WTC11 (cell line): ENCODE results near the gene MAEA. TPM values are rescaled to one million over a fixed set of nuclear protein-coding genes. Genes with fewer than 3 reads are reported as not detected.

Source experiments
- ATAC-seq: fragments of 200-7000 bp; cut with Tn5 transposase; 2 replicates; pipeline ENCODE4 v1.10.0; 2021; ENCODE audit warnings: mild to moderate bottlenecking, moderate library complexity
- CTCF ChIA-PET: fragments of 300-600 bp; sonication (Branson Sonifier 250); formaldehyde crosslinking; loops from one replicate; lab custom pipeline; 2021; ENCODE audit warnings: antibody characterized with exemption; lab: Charles Lee
- POLR2A ChIA-PET: fragments of 350-600 bp; sonication (Branson Sonifier 250); formaldehyde crosslinking; loops from one replicate; lab custom pipeline; 2021; ENCODE audit warnings: antibody characterized with exemption; lab: Charles Lee
- DNase-seq: peaks from one replicate; pipeline ENCODE4 v3.0.0; 2021; ENCODE audit warnings: low spot score
- H3K27ac Mint-ChIP-seq: 2 replicates; pipeline ENCODE4 v1.8.0; 2021; ENCODE audit warnings: mixed read lengths
- H3K27me3 Mint-ChIP-seq: 2 replicates; pipeline ENCODE4 v1.8.0; 2021; ENCODE audit warnings: low read depth, mild to moderate bottlenecking, moderate library complexity, mixed read lengths
- H3K36me3 Mint-ChIP-seq: 2 replicates; pipeline ENCODE4 v1.8.0; 2021; ENCODE audit warnings: mixed read lengths
- H3K4me1 Mint-ChIP-seq: 2 replicates; pipeline ENCODE4 v1.8.0; 2022; ENCODE audit warnings: mixed read lengths
- H3K4me3 Mint-ChIP-seq: 2 replicates; pipeline ENCODE4 v1.8.0; 2021; ENCODE audit warnings: mild to moderate bottlenecking, moderate library complexity, mixed read lengths
- H3K9me3 Mint-ChIP-seq: 2 replicates; pipeline ENCODE4 v1.8.0; 2021; ENCODE audit warnings: mixed read lengths
- ATF1 ChIP-seq: sonication (generic); formaldehyde crosslinking; IDR thresholded peaks from 2 replicates; pipeline ENCODE4 v1.8.1; 2023; ENCODE audit warnings: mild to moderate bottlenecking, moderate library complexity, missing genetic modification reagents
- ETV6 ChIP-seq: sonication (generic); formaldehyde crosslinking; IDR thresholded peaks from 2 replicates; pipeline ENCODE4 v1.8.1; 2022; ENCODE audit warnings: mild to moderate bottlenecking, missing genetic modification reagents
- FOXK1 ChIP-seq: sonication (generic); formaldehyde crosslinking; IDR thresholded peaks from 2 replicates; pipeline ENCODE4 v1.8.0; 2022; ENCODE audit warnings: mild to moderate bottlenecking, moderate library complexity, missing genetic modification reagents
- FOXP1 ChIP-seq: sonication (generic); formaldehyde crosslinking; IDR thresholded peaks from 2 replicates; pipeline ENCODE4 v1.8.0; 2022; ENCODE audit warnings: missing genetic modification reagents, mild to moderate bottlenecking, moderate library complexity, borderline replicate concordance
- RELA ChIP-seq: sonication (generic); formaldehyde crosslinking; IDR thresholded peaks from 2 replicates; pipeline ENCODE4 v1.8.1; 2022; ENCODE audit warnings: missing genetic modification reagents, mild to moderate bottlenecking, borderline replicate concordance
- RORB ChIP-seq: fragments of 250-450 bp; sonication (Bioruptor Pico); IDR thresholded peaks from 2 replicates; pipeline ENCODE4 v1.9.0; 2021; ENCODE audit warnings: mild to moderate bottlenecking
- SP1 ChIP-seq: sonication (generic); formaldehyde crosslinking; conservative IDR thresholded peaks from 2 replicates; pipeline ENCODE4 v1.8.1; 2022; ENCODE audit warnings: missing genetic modification reagents
- TEAD1 ChIP-seq: sonication (generic); formaldehyde crosslinking; IDR thresholded peaks from 2 replicates; pipeline ENCODE4 v1.8.0; 2022; ENCODE audit warnings: mild to moderate bottlenecking, missing genetic modification reagents
- ZNF219 ChIP-seq: sonication (generic); formaldehyde crosslinking; IDR thresholded peaks from 2 replicates; pipeline ENCODE4 v1.8.0; 2023; ENCODE audit warnings: missing genetic modification reagents, mild to moderate bottlenecking, borderline replicate concordance
- total RNA-seq: library from RNA; stranded (reverse); gene quantifications from 3 replicates; pipeline ENCODE4 v1.2.3, GENCODE V29; 2021
- TF ChIP-seq, protein P1 (sequence below): sonication (generic); formaldehyde crosslinking; IDR thresholded peaks from 2 replicates; pipeline ENCODE4 v1.8.1; 2023; ENCODE audit warnings: mild to moderate bottlenecking, moderate library complexity, missing genetic modification reagents
- TF ChIP-seq, protein P2 (sequence below): sonication (generic); formaldehyde crosslinking; IDR thresholded peaks from 2 replicates; pipeline ENCODE4 v1.8.0; 2022; ENCODE audit warnings: mild to moderate bottlenecking, missing genetic modification reagents
- TF ChIP-seq, protein P3 (sequence below): fragments of 250-450 bp; sonication (Bioruptor Pico); IDR thresholded peaks from 2 replicates; pipeline ENCODE4 v1.9.0; 2021; ENCODE audit warnings: moderate library complexity, mild to moderate bottlenecking, inconsistent platforms, borderline replicate concordance
- TF ChIP-seq, protein P4 (sequence below): sonication (generic); formaldehyde crosslinking; IDR thresholded peaks from 2 replicates; pipeline ENCODE4 v1.8.0; 2022; ENCODE audit warnings: mild to moderate bottlenecking, missing genetic modification reagents
- TF ChIP-seq, protein P5 (sequence below): sonication (generic); formaldehyde crosslinking; conservative IDR thresholded peaks from 2 replicates; pipeline ENCODE4 v1.8.1; 2023; ENCODE audit warnings: mild to moderate bottlenecking, low read depth, missing genetic modification reagents, moderate library complexity
- TF ChIP-seq, protein P6 (sequence below): fragments of 250-450 bp; sonication (Bioruptor Pico); IDR thresholded peaks from 2 replicates; pipeline ENCODE4 v1.9.0; 2021; ENCODE audit warnings: mild to moderate bottlenecking

The MAEA gene
- total RNA-seq, 1 experiment from 2014 or later = 86.9 TPM

DNA sequence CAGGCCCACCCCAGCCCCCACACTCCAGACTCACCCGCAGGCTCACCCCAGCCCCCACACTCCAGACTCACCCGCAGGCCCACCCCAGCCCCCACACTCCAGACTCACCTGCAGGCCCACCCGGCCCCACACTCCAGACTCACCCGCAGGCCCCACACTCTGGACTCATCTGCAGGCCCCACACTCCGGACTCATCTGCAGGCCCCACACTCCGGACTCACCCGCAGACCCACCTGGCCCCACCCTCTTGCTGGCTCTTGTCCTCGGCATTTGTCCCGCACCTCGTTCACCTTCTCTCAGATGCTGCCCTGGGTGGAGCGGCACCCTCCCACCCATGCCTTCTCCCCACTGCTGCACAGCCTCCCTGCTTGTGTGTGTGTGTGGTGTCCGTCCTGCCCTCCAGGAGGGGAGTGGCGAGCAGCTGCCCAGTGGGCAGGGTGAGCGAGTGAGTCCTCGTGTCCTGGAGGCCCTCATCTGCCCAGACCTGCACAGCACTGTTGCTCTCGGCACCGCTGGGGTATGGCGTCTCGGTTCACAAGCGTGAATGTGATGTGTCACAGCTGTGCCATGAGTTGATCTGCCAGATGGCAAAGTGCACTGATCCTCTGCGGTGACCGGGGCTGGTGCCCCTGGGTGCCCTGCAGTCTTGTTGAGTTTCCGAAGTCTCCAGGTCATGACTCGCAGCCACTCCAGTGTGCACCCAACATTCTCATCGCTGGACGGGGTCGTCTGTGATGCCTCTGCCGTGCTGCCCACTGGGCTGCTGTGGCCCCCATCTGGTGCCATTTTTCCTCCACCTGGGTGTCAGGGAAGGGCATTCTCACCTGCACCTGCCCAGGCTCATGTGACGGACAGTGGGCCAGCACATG lies 27.7 kb downstream of the MAEA start:
- no peaks in the 10 kb centered on the region for H3K4me1 Mint-ChIP-seq
- no peak for DNase-seq
- ChIA-PET CTCF (interaction anchor here (0.6 to 1.6 kb wide), 6 partner anchors 8 to 47 kb away, joined by 3 to 22 read pairs (median 6); partner anchors contain the start of gene UVSSA), POLR2A (no interaction called here)
- H3K36me3 Mint-ChIP-seq = peaks cover 59% of the 10 kb centered on the region
- no peak for TF ChIP-seq ATF1 (CRISPR knock-in tag)
- TF ChIP-seq, protein P1, sequence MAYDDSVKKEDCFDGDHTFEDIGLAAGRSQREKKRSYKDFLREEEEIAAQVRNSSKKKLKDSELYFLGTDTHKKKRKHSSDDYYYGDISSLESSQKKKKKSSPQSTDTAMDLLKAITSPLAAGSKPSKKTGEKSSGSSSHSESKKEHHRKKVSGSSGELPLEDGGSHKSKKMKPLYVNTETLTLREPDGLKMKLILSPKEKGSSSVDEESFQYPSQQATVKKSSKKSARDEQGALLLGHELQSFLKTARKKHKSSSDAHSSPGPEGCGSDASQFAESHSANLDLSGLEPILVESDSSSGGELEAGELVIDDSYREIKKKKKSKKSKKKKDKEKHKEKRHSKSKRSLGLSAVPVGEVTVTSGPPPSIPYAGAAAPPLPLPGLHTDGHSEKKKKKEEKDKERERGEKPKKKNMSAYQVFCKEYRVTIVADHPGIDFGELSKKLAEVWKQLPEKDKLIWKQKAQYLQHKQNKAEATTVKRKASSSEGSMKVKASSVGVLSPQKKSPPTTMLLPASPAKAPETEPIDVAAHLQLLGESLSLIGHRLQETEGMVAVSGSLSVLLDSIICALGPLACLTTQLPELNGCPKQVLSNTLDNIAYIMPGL (CRISPR knock-in tag) = no peak
- no peaks in the 10 kb centered on the region for H3K27me3 Mint-ChIP-seq
- H3K4me3 Mint-ChIP-seq = no peak overlapping the region
- ATAC-seq = no peak
- peaks cover 3% of the 10 kb centered on the region; the same call in 1 of the 2 replicates for H3K9me3 Mint-ChIP-seq
- H3K27ac Mint-ChIP-seq = no peak overlapping the region

DNA sequence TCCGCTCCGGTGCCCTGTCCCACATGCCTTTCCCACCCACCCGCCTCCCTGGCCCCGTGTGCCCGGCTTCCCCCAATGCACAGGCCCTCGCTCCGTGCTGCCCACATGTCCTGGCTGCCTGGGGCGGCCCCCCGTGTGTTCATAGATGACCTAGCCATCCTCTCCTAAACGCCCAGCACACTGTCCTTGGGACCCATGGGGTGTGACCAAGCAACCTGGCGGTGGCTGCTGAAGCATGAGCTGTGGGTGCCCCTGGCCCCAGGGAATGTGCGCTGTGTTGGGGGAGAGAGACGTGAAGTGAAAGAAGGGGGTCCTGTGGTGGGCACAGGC lies 28.3 kb downstream of the MAEA start:
- Mint-ChIP-seq H3K27ac (no peak overlapping the region), H3K9me3 (peaks cover 3% of the 10 kb centered on the region; the same call in 1 of the 2 replicates), H3K4me1 (no peaks in the 10 kb centered on the region), H3K4me3 (no peak overlapping the region)
- no peak for DNase-seq
- ChIA-PET POLR2A (no interaction called here), CTCF (interaction anchor here (0.6 to 1.6 kb wide), 16 partner anchors 9 to 311 kb away, joined by 3 to 22 read pairs (median 4); partner anchors contain the start of genes MAEA and UVSSA)
- TF ChIP-seq FOXK1 (CRISPR knock-in tag) (no peak), ATF1 (CRISPR knock-in tag) (no peak), TEAD1 (CRISPR knock-in tag) (no peak), FOXP1 (no peak), RELA (CRISPR knock-in tag) (no peak), RORB (no peak), ETV6 (CRISPR knock-in tag) (no peak), ZNF219 (CRISPR knock-in tag) (no peak), SP1 (no peak)
- TF ChIP-seq, protein P2, sequence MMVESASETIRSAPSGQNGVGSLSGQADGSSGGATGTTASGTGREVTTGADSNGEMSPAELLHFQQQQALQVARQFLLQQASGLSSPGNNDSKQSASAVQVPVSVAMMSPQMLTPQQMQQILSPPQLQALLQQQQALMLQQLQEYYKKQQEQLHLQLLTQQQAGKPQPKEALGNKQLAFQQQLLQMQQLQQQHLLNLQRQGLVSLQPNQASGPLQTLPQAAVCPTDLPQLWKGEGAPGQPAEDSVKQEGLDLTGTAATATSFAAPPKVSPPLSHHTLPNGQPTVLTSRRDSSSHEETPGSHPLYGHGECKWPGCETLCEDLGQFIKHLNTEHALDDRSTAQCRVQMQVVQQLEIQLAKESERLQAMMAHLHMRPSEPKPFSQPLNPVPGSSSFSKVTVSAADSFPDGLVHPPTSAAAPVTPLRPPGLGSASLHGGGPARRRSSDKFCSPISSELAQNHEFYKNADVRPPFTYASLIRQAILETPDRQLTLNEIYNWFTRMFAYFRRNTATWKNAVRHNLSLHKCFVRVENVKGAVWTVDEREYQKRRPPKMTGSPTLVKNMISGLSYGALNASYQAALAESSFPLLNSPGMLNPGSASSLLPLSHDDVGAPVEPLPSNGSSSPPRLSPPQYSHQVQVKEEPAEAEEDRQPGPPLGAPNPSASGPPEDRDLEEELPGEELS (CRISPR knock-in tag) = no peak
- TF ChIP-seq, protein P3, sequence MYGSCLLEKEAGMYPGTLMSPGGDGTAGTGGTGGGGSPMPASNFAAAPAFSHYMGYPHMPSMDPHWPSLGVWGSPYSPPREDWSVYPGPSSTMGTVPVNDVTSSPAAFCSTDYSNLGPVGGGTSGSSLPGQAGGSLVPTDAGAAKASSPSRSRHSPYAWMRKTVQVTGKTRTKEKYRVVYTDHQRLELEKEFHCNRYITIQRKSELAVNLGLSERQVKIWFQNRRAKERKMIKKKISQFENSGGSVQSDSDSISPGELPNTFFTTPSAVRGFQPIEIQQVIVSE = no peak
- TF ChIP-seq, protein P4, sequence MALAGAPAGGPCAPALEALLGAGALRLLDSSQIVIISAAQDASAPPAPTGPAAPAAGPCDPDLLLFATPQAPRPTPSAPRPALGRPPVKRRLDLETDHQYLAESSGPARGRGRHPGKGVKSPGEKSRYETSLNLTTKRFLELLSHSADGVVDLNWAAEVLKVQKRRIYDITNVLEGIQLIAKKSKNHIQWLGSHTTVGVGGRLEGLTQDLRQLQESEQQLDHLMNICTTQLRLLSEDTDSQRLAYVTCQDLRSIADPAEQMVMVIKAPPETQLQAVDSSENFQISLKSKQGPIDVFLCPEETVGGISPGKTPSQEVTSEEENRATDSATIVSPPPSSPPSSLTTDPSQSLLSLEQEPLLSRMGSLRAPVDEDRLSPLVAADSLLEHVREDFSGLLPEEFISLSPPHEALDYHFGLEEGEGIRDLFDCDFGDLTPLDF (CRISPR knock-in tag) = no peak
- TF ChIP-seq, protein P5, sequence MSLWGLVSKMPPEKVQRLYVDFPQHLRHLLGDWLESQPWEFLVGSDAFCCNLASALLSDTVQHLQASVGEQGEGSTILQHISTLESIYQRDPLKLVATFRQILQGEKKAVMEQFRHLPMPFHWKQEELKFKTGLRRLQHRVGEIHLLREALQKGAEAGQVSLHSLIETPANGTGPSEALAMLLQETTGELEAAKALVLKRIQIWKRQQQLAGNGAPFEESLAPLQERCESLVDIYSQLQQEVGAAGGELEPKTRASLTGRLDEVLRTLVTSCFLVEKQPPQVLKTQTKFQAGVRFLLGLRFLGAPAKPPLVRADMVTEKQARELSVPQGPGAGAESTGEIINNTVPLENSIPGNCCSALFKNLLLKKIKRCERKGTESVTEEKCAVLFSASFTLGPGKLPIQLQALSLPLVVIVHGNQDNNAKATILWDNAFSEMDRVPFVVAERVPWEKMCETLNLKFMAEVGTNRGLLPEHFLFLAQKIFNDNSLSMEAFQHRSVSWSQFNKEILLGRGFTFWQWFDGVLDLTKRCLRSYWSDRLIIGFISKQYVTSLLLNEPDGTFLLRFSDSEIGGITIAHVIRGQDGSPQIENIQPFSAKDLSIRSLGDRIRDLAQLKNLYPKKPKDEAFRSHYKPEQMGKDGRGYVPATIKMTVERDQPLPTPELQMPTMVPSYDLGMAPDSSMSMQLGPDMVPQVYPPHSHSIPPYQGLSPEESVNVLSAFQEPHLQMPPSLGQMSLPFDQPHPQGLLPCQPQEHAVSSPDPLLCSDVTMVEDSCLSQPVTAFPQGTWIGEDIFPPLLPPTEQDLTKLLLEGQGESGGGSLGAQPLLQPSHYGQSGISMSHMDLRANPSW (CRISPR knock-in tag) = no peak
- TF ChIP-seq, protein P6, sequence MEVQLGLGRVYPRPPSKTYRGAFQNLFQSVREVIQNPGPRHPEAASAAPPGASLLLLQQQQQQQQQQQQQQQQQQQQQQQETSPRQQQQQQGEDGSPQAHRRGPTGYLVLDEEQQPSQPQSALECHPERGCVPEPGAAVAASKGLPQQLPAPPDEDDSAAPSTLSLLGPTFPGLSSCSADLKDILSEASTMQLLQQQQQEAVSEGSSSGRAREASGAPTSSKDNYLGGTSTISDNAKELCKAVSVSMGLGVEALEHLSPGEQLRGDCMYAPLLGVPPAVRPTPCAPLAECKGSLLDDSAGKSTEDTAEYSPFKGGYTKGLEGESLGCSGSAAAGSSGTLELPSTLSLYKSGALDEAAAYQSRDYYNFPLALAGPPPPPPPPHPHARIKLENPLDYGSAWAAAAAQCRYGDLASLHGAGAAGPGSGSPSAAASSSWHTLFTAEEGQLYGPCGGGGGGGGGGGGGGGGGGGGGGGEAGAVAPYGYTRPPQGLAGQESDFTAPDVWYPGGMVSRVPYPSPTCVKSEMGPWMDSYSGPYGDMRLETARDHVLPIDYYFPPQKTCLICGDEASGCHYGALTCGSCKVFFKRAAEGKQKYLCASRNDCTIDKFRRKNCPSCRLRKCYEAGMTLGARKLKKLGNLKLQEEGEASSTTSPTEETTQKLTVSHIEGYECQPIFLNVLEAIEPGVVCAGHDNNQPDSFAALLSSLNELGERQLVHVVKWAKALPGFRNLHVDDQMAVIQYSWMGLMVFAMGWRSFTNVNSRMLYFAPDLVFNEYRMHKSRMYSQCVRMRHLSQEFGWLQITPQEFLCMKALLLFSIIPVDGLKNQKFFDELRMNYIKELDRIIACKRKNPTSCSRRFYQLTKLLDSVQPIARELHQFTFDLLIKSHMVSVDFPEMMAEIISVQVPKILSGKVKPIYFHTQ = no peak
- TF ChIP-seq, protein P1 (CRISPR knock-in tag) = no peak
- TF ChIP-seq, all 79 proteins: peak for 0
- H3K27me3 Mint-ChIP-seq = no peaks in the 10 kb centered on the region
- no peak for ATAC-seq
- H3K36me3 Mint-ChIP-seq = peaks cover 55% of the 10 kb centered on the region
